ENCODE measurements around the gene SRGAP3.
"Not testable (repeated sequence)": the region's sequence is repeated elsewhere in the genome, so short reads cannot be mapped to it uniquely, and the experiment has no call there.

The SRGAP3 gene
- 0.95 to 6.2 (median 4.3) reads per million in 4 donors for total RNA-seq

- DNase-seq, result peak; percentile 22 to 81 (median 52)
Measured at GRCh38 chr3:9249273-9250192, at the start of gene SRGAP3. Gene SRGAP3, minus strand, starts transcription at chr3:9249646. Its CDS starts 695 bp downstream, at chr3:9248951.

GRCh38 chr3:9298236-9298635 is 48.8 kb upstream of the SRGAP3 start:
- DNase-seq, result no peak

GRCh38 chr3:9296241-9296640 is 46.8 kb upstream of the SRGAP3 start:
- no peak for DNase-seq

- no peak for DNase-seq
Measured at GRCh38 chr3:9295007-9295406, 45.6 kb upstream of the SRGAP3 start.

GRCh38 chr3:9293953-9294352 is 44.5 kb upstream of the SRGAP3 start:
- not testable (repeated sequence) for DNase-seq

GRCh38 chr3:9293076-9293475 is 43.6 kb upstream of the SRGAP3 start:
- no peak for DNase-seq

DNA sequence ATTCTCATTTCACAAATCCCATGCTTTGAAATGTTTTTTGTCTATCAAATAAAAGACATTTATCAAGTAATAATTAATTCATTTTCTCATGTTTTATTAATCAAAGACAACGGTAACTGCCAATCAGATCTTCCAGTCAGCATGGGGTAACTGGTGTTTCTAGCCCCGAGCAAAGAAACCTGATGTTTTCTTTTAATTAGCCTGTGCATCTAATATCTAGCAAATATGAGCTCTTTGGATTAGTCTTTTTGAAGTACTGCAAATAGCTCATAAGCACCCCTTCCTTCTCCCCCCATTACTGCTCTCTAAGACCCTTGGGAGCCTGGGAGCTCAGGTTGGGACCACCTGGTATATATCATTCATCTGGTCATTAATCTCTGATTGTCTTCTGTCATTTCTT is 43.1 kb upstream of the SRGAP3 start:
- no peak for DNase-seq

GRCh38 chr3:9291821-9292410 is 42.5 kb upstream of the SRGAP3 start:
- no peak for DNase-seq

GRCh38 chr3:9290566-9290965 is 41.1 kb upstream of the SRGAP3 start:
- no peak for DNase-seq

DNA sequence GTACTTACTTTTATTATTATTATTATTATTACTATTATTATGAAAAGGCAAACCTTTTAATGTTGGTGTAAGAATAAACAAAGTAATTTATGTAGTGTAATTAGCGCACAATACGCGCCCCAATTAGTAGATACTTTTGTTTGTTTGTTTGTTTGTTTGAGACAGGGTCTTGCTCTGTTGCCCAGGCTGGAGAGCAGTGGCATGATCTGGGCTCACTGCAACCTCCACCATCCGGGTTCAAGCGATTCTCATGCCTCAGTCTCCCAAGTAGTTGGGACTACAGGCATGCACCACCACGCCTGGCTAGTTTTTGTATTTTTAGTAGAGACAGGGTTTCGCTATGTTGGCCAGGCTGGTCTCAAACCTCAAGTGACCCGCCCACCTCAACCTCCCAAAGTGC is 32.1 kb upstream of the SRGAP3 start:
- not testable (repeated sequence) for DNase-seq

DNA sequence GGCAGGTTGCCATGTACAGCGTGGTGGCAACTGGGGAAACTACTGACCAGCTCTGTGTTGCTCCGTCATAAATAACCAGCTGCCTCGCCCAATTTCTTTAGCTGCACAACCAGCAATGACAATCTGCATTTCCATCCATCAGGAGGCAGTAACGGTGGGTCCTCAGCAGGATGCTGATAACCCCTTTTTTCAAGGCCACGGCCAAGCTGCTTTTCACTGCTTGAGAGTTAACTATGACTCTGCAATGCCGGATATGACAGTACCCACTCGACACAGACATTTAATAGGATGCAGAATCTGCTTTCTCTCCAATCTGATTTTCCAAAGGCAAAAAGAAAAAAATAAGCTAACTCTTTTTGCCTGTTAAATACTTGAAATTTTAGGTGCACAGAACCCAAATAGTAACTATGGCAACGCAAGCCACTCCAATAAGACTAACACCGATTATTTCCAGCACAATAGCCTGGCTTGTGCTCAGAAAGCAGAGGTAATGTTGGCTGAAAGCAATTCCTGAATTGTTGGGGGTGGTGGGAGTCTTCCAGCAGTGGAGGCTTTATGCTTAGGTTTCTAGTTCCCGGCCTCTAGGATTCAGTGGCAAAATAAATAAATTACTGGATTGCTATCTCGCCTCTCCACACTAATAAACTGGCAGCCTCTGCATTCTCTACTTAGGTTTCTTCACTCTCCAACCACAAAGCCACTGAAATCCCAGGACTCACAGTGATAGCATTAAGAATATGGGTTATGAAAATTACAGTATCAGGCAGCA is 31.2 kb upstream of the SRGAP3 start:
- DNase-seq, result no peak

DNA sequence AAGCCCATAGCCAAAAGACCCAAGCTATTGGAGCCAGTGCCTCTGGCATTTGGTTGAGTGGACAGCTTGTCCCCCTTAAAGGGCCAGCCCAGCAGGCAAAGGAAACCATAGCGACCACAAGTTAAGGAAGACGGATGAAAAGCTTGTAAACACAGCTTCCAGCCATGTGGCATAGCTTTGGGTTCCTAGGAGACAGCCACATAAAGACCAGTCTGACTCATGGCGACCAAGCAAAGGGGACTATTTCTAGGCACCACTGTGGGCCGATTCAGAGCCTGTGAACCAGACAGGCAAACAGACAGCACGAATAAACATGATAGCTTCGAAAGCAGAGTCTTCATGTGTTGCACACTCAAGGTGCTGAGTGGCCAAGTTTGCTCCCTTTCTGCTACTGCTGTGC is 30.5 kb upstream of the SRGAP3 start:
- DNase-seq, result no peak

- DNase-seq, result no peak
Measured at GRCh38 chr3:9278498-9278897, 29.1 kb upstream of the SRGAP3 start.

GRCh38 chr3:9278085-9278484 is 28.6 kb upstream of the SRGAP3 start:
- no peak for DNase-seq

GRCh38 chr3:9276761-9277370 is 27.4 kb upstream of the SRGAP3 start:
- no peak for DNase-seq

DNA sequence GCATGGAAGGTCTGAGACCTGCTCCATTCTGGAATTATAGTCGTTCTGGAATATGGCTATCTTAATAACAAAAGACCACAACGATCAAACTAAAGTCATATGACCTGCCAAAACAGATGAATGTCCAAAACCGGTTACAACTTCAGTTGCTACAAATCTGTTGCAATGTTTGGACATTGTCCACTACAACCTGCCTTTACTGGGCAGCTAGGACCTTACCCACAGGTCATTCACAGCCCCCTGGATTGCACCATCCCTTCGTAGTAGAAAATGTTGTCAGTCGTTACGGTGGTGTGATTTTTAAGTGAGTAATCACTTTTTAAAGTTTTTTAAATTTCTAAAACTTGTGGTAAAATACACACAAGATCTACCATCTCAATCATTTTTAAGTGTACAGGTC is 22.5 kb upstream of the SRGAP3 start:
- DNase-seq, result no peak

DNA sequence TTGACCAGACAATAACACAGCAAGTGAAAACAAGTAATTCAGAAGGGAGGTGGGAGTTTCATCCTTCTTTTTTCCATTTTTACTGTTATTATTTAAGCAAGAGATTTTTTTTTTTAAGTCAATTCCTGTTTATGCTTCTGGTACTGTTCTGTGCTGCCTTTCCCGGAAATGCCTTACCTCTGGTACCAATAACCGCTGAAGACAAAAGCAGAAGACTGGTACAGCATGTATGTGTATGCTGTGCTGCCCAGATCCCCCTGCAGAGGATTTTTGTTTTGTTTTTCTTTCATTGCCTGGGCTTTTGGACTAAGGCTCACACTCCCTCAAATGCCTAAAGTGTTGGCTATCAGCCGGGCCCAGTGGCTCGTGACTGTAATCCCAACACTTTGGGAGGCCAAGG is 21.3 kb upstream of the SRGAP3 start:
- DNase-seq, result no peak

DNA sequence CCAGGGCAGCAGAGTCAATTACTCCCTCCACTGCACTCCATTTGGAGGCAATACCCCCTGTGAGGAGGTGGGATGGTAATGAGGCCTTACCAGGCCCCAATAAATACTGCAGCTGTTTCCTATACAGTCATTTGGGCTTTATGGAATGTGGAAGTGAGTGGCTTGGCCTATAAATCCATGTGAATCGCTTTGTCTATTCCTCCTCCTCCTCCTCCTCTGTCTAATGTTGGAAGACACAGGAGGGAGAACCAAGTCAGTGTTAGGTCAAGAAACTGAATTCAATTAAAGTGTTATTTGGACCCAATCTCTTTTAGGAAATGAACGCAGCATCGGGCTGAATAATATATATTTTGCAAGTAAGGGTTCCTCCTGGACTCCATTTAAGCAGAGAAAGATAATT is 17.3 kb upstream of the SRGAP3 start:
- DNase-seq, result no peak

DNA sequence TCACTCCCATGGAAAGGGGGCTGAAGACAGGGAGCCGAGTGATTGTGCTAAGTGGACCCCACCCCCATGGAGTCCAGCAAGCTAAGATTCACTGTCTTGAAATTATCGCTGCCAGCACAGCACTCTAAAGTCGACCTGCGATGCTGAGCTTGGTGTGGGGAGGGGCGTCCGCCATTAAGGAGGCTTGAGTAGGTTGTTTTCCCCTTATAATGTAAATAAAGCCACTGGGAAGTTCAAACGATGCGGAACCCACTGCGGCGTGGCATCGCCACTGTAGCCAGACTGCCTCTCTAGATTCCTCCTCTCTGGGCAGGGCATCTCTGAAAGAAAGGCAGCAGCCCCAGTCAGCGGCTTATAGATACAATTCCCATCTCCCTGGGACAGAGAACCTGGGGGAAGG is 10.9 kb upstream of the SRGAP3 start:
- no peak for DNase-seq

GRCh38 chr3:9257092-9257491 is 7.6 kb upstream of the SRGAP3 start:
- no peak for DNase-seq

DNA sequence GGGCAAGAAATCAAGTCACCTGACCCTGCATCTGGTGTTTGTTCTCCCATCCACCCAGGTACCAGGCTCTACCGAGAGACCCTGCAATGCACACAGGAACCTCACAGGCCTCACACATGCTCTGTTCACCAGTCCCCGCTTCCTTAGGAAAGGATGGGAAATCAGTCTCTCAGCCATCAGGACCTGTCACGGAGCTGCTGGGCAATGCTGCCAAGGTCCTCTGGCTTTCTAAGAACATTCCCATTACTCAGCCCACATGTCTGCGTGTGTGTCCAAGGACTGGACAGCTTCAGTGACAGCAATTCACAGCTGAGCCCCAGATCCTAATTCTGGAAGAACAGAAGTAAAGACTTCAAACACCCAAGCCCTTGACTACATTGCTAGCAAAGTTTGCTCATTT is 6.5 kb upstream of the SRGAP3 start:
- DNase-seq, result no peak

DNA sequence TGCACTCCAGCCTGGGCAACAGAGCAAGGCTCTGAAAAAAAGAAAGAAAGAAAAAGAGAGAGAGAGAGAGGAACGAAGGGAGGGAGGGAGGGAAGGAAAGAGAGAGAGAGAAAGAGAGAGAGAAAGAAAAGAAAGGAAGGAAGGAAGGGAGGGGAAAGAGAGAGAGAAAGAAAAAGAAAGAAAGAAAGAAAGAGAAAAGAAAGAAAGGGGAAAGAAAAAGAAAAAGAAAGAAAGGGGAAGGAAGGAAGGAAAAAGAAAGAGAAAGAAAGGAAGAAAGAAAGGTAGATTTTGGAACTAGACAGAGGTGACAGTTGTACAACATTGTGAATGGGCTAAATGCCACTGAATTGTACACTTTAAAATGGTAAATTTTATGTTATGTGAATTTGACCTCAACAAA is 5.3 kb upstream of the SRGAP3 start:
- DNase-seq, result no peak

DNA sequence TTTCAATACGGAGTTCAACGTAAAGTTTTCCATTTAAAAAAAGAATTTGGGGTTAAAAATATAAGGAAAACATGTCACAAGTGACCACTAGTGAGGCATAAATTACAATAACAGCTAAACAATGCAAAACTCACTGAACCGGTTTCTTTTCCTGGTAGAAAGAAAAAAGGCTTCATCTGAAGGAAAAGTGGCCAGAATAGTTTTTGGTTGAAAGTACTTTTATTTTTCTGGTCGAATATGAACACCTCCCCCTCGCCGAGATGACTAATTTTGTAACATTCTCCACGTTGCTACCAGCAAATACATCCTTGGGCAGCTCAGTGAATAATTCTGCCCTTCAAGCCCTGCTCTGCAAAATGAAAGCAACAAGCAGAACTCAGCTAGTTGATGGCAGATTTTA is 3.9 kb upstream of the SRGAP3 start:
- DNase-seq, result no peak

Measured in T-helper 1 cell (primary cell).